ENCODE measurements around the gene HACD4.

DNA sequence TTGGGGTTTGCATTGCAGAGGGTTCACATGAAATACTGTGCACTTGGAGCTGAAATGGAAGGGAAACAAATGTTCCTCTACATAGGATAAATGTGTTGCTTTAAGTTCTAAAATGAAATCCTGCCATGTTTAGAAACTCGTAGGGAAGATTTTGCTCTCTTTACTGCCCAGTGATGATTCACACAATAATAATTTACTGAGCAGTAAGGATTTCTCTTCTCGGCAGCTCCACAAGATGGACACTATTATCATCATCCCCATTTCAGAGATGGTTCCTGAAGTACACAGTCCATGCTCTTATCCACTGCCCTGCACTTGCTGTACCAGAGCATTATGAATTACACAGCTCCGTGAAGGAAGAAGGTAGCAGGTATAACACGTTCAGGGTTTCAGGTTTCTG is 4.1 kb downstream of the HACD4 start:
- TF ChIP-seq, protein P1, sequence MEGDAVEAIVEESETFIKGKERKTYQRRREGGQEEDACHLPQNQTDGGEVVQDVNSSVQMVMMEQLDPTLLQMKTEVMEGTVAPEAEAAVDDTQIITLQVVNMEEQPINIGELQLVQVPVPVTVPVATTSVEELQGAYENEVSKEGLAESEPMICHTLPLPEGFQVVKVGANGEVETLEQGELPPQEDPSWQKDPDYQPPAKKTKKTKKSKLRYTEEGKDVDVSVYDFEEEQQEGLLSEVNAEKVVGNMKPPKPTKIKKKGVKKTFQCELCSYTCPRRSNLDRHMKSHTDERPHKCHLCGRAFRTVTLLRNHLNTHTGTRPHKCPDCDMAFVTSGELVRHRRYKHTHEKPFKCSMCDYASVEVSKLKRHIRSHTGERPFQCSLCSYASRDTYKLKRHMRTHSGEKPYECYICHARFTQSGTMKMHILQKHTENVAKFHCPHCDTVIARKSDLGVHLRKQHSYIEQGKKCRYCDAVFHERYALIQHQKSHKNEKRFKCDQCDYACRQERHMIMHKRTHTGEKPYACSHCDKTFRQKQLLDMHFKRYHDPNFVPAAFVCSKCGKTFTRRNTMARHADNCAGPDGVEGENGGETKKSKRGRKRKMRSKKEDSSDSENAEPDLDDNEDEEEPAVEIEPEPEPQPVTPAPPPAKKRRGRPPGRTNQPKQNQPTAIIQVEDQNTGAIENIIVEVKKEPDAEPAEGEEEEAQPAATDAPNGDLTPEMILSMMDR (IDR thresholded peaks at IDR 0.05), result no peak
- TF ChIP-seq POLR2A (IDR thresholded peaks at IDR 0.05), result no peak

Measured in tibial nerve (tissue), 3 donors.